GM12864 (cell line): ENCODE results near the gene SMNDC1.

Source experiments
- DNase-seq: peaks from one replicate; pipeline ENCODE4 v3.0.0-alpha.2; 2011; ENCODE audit warnings: low read depth
- H3K4me3 ChIP-seq: 2 replicates; pipeline ENCODE4 v1.5.1; 2011; ENCODE audit warnings: mild to moderate bottlenecking, low read depth, low read length, control low read depth
- TF ChIP-seq, protein P1 (sequence below): IDR thresholded peaks from 2 replicates; pipeline ENCODE4 v1.5.1; 2011; ENCODE audit warnings: low read depth, mild to moderate bottlenecking, moderate library complexity, low read length, control low read depth, inconsistent platforms; ENCODE audit errors: missing control alignments

The SMNDC1 gene

DNA sequence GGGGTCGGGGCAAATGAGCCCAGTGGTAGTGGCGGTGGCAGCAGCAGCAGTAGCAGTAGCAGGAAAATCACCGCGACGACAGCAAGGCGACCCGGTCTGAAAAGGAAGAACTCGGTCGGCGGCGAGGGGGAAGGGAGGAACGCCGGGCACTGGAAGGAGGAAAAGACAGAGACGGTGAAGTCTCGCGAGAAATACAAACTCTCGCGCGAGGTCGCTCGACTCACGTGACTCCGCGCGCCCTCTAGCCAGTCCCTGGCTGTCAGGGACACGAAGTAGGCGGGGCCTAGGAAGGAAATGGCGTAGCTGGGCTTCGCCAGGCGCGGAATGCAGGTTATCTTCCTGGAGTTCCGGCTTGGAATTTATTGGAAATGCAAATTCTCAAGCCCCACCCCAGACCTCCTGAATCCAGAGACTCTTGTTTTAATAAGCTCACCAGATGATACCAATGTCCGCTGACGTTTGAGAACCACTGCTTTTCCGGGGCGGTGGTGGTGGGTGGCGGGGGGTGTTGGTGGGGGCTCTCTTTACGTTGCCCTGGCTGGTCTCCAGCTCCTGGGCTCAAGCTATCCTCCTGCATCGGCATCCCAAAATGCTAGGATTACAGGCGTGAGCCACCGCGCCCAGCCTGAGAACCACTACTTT, at the start of gene SMNDC1:
TSS of gene SMNDC1 (minus strand) at position 141 of the 642 bp plus-strand sequence. CDS start 1,333 bp downstream, outside the sequence.
- TF ChIP-seq, protein P1, sequence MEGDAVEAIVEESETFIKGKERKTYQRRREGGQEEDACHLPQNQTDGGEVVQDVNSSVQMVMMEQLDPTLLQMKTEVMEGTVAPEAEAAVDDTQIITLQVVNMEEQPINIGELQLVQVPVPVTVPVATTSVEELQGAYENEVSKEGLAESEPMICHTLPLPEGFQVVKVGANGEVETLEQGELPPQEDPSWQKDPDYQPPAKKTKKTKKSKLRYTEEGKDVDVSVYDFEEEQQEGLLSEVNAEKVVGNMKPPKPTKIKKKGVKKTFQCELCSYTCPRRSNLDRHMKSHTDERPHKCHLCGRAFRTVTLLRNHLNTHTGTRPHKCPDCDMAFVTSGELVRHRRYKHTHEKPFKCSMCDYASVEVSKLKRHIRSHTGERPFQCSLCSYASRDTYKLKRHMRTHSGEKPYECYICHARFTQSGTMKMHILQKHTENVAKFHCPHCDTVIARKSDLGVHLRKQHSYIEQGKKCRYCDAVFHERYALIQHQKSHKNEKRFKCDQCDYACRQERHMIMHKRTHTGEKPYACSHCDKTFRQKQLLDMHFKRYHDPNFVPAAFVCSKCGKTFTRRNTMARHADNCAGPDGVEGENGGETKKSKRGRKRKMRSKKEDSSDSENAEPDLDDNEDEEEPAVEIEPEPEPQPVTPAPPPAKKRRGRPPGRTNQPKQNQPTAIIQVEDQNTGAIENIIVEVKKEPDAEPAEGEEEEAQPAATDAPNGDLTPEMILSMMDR: no peak
- H3K4me3 ChIP-seq: peak within 1 kb of the TSS; percentile 87
- DNase-seq: peak; percentile 91

DNA sequence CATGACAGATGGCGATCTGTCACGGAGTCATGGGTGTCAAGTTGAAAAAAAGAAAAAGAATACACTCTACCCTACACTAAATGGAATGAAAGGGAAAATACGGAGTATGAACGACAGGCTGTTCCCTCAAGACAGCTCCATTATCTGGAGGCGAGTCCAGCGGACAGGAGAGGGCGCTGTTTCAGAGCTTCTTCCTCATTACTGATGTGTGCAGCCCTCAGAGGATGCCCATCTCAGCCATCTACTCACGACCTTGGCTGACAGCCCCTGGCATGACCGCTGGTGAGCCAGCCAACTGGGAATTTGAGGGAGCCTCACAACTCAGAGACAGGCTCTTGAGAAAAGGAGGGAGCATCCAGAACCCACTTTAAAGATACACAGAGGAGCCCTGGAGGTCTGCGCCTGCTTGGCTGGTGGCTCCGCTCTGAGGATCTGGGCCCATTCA, 49.6 kb upstream of the SMNDC1 start:
- peak; percentile 58 for DNase-seq
- TF ChIP-seq, protein P1: peak; percentile 91
- no peak overlapping the region for H3K4me3 ChIP-seq

DNA sequence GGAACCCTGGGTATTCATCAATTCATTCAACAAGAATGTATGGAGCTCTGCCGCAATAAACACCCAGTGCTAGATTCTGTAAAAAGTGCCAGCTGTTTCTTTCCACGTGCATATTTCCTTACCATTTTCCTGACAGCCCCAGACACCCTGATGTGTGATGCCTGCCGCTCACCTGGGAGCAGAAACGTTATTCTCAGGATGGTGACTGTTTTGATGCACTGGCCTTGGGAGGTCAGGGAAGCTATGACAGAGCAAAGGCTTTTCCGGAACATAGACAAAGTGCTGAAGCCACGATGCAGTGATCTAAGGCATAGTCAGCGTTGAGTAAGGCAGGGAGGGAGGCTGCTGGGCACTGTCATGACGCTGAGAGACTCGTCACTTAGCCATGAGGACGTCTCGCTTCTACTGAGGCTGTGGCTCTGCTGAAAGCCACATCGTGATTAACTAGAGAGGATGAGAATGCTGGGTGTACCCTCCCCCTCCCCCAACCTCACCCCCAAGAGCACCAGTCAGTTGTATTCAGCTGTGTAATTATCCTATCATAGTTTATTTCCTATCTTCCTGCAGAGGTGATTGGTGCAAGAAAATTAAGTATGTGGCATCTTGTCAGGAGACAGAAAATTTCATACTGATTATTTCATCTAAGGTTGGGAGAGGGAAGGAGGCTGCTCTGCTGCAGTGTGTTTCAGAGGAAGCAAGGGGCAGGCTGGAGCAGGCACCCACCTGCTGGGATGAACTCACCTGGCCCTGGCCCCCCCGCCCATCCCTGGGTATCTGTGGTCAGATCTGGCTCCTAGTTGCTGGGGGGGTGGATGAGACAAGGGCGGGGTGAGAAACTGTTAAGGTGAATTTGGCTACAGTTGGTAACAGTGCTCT, 48.8 kb upstream of the SMNDC1 start:
- no peak overlapping the region for H3K4me3 ChIP-seq
- no peak for DNase-seq

DNA sequence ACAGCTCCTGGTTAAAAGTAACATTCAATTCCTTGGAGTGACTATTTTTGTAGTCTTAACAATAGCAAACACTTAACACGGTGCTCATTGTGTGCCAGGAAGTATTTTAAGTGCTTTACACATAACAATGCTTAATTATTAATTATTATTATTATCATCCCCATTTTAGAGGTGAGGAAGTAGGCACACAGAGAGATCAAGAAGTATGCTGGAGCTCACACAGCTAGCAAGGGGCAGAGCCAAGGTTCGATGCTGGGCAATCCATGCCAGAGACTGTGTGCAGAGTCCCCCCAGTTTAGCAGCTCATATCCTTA, 48.2 kb upstream of the SMNDC1 start:
- H3K4me3 ChIP-seq: no peak overlapping the region
- DNase-seq: no peak
- TF ChIP-seq, protein P1: no peak

More for the DNA sequence above, 48.8 kb upstream of the SMNDC1 start:
- TF ChIP-seq, protein P1: no peak

DNA sequence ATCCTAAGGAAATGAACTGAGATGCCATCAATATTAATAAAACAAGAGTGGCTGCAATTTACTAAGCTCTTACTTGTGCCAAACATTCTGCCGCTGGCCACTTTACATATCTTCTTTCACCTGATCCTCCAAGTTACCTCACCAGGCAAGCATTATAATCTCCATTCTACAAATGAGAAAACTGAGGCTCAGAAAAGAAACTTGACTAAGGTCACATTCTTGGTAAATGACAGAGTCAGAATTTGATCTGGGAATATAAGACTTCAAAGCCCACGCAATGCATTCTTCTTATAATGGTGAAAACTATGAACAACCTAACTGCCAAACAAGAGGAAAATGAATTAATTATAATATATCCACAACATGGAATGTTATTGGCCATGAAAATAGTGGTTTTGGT, 46.1 kb upstream of the SMNDC1 start:
- no peak overlapping the region for H3K4me3 ChIP-seq
- TF ChIP-seq, protein P1: no peak
- DNase-seq: no peak

DNA sequence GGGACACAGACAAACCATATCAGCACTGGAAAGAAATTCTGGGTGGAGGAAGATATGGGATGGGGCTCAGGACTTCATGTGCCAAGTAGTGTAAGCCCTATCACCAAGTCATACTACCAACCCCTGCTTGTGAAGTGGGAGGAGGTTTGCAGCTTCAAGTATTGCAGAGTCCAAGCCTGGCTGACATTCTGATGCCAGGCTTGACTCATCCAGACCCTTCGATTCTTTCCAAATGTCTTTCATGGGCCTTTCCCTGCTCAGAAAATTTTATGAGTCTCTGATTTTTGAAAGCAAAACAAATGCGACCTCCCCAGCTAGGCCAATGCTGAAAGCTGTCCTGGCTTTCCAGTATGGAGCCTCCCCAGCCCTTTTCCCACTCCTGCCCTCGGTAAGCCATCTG, 45.1 kb upstream of the SMNDC1 start:
- no peak overlapping the region for H3K4me3 ChIP-seq
- TF ChIP-seq, protein P1: no peak
- no peak for DNase-seq
